ENCODE results near the gene RAB11FIP5. TPM values are rescaled to one million over a fixed set of nuclear protein-coding genes. Genes with fewer than 3 reads are reported as not detected.

RAB11FIP5 gene
- total and polyA plus RNA-seq, 7 experiments from 2014 or later: 5.6 to 13.2 (median 11.2) TPM

GRCh38 chr2:73105511-73105971, 7.2 kb downstream of the RAB11FIP5 start:
- no peaks in the 10 kb centered on the region for H3K27me3 Mint-ChIP-seq
- H3K36me3 ChIP-seq (ENCODE audit: control insufficient read depth in 2 of 3, insufficient read depth in 3 of 3, low read length in 3 of 3): peaks cover 0 to 4% (median 0%) of the 10 kb centered on the region in 3 experiments
- no peak overlapping the region for H3K27ac Mint-ChIP-seq
- no peak for DNase-seq
- H3K4me3 ChIP-seq (ENCODE audit: low read length): no peak overlapping the region
- H3K4me1 Mint-ChIP-seq: peaks cover 13 to 42% (median 14%) of the 10 kb centered on the region in 7 donors
- peaks cover 0 to 7% (median 0%) of the 10 kb centered on the region in 5 donors for H3K36me3 Mint-ChIP-seq
- CTCF ChIA-PET: interaction anchor here (1.4 kb wide), 1 partner anchor 20 kb away, joined by 7 read pairs; no protein-coding TSS in a partner anchor
- H3K27ac ChIP-seq (ENCODE audit: low read depth, low read length): no peak overlapping the region
- no peaks in the 10 kb centered on the region for H3K9me3 ChIP-seq (ENCODE audit: control insufficient read depth in 2 of 3, low read length in 3 of 3)
- no peak for ATAC-seq
- POLR2A ChIA-PET: no interaction called here
- H3K9me3 Mint-ChIP-seq: no peaks in the 10 kb centered on the region
- peak overlapping the region in 1 of 10 donors; percentile 34 for H3K4me3 Mint-ChIP-seq
- H3K4me1 ChIP-seq (ENCODE audit: control insufficient read depth in 2 of 2, insufficient read depth in 2 of 2, low read length in 2 of 2): no peaks in the 10 kb centered on the region
- no peaks in the 10 kb centered on the region for H3K27me3 ChIP-seq (ENCODE audit: control insufficient read depth in 2 of 2, insufficient read depth in 2 of 2, low read length in 2 of 2)
- intact Hi-C loops (cut with micrococcal nuclease): no loop called here

GRCh38 chr2:73104933-73105332, 7.8 kb downstream of the RAB11FIP5 start:
- no peak for ATAC-seq
- Mint-ChIP-seq H3K27me3 (no peaks in the 10 kb centered on the region), H3K4me1 (peaks cover 10 to 40% (median 11%) of the 10 kb centered on the region in 7 donors), H3K4me3 (no peak overlapping the region), H3K9me3 (no peaks in the 10 kb centered on the region), H3K36me3 (peaks cover 0 to 7% (median 0%) of the 10 kb centered on the region in 5 donors), H3K27ac (no peak overlapping the region)
- Histone ChIP-seq H3K4me3 (ENCODE audit: low read length) (no peak overlapping the region), H3K4me1 (ENCODE audit: control insufficient read depth in 2 of 2, insufficient read depth in 2 of 2, low read length in 2 of 2) (no peaks in the 10 kb centered on the region), H3K36me3 (ENCODE audit: control insufficient read depth in 2 of 3, insufficient read depth in 3 of 3, low read length in 3 of 3) (peaks cover 0 to 4% (median 0%) of the 10 kb centered on the region in 3 experiments), H3K27me3 (ENCODE audit: control insufficient read depth in 2 of 2, insufficient read depth in 2 of 2, low read length in 2 of 2) (no peaks in the 10 kb centered on the region), H3K27ac (ENCODE audit: low read depth, low read length) (no peak overlapping the region), H3K9me3 (ENCODE audit: control insufficient read depth in 2 of 3, low read length in 3 of 3) (no peaks in the 10 kb centered on the region)
- POLR2A ChIA-PET: no interaction called here
- intact Hi-C loops (cut with micrococcal nuclease): no loop called here
- DNase-seq: no peak
- CTCF ChIA-PET: no interaction called here

- H3K4me3 Mint-ChIP-seq: no peak overlapping the region
- H3K9me3 Mint-ChIP-seq: no peaks in the 10 kb centered on the region
- Histone ChIP-seq H3K4me1 (ENCODE audit: control insufficient read depth in 2 of 2, insufficient read depth in 2 of 2, low read length in 2 of 2) (no peaks in the 10 kb centered on the region), H3K4me3 (ENCODE audit: low read length) (no peak overlapping the region), H3K27ac (ENCODE audit: low read depth, low read length) (no peak overlapping the region), H3K9me3 (ENCODE audit: control insufficient read depth in 2 of 3, low read length in 3 of 3) (no peaks in the 10 kb centered on the region), H3K36me3 (ENCODE audit: control insufficient read depth in 2 of 3, insufficient read depth in 3 of 3, low read length in 3 of 3) (peaks cover 0 to 4% (median 0%) of the 10 kb centered on the region in 3 experiments), H3K27me3 (ENCODE audit: control insufficient read depth in 2 of 2, insufficient read depth in 2 of 2, low read length in 2 of 2) (no peaks in the 10 kb centered on the region)
- ChIA-PET POLR2A (no interaction called here), CTCF (no interaction called here)
- H3K4me1 Mint-ChIP-seq: peaks cover 2 to 31% (median 8%) of the 10 kb centered on the region in 7 donors
- DNase-seq (no peak), ATAC-seq (peak; percentile 13)
- H3K27ac Mint-ChIP-seq: peak overlapping the region in 2 of 9 donors; percentile 26 to 34
- no peaks in the 10 kb centered on the region for H3K27me3 Mint-ChIP-seq
- peaks cover 0 to 7% (median 0%) of the 10 kb centered on the region in 5 donors for H3K36me3 Mint-ChIP-seq
- intact Hi-C loops (cut with micrococcal nuclease): no loop called here
Measured at GRCh38 chr2:73103018-73103542, 9.7 kb downstream of the RAB11FIP5 start.

- Histone ChIP-seq H3K4me1 (ENCODE audit: control insufficient read depth in 2 of 2, insufficient read depth in 2 of 2, low read length in 2 of 2) (no peaks in the 10 kb centered on the region), H3K9me3 (ENCODE audit: control insufficient read depth in 2 of 3, low read length in 3 of 3) (no peaks in the 10 kb centered on the region), H3K36me3 (ENCODE audit: control insufficient read depth in 2 of 3, insufficient read depth in 3 of 3, low read length in 3 of 3) (peaks cover 0 to 4% (median 0%) of the 10 kb centered on the region in 3 experiments), H3K27ac (ENCODE audit: low read depth, low read length) (no peak overlapping the region), H3K4me3 (ENCODE audit: low read length) (no peak overlapping the region), H3K27me3 (ENCODE audit: control insufficient read depth in 2 of 2, insufficient read depth in 2 of 2, low read length in 2 of 2) (no peaks in the 10 kb centered on the region)
- H3K27me3 Mint-ChIP-seq: no peaks in the 10 kb centered on the region
- intact Hi-C loops (cut with micrococcal nuclease): no loop called here
- ChIA-PET CTCF (no interaction called here), POLR2A (no interaction called here)
- no peak overlapping the region for H3K4me3 Mint-ChIP-seq
- H3K9me3 Mint-ChIP-seq: no peaks in the 10 kb centered on the region
- H3K27ac Mint-ChIP-seq: no peak overlapping the region
- peaks cover 0 to 21% (median 4%) of the 10 kb centered on the region in 7 donors for H3K4me1 Mint-ChIP-seq
- peaks cover 0 to 7% (median 0%) of the 10 kb centered on the region in 5 donors for H3K36me3 Mint-ChIP-seq
- ATAC-seq (no peak), DNase-seq (no peak)
Measured at GRCh38 chr2:73101626-73102256, 11.0 kb downstream of the RAB11FIP5 start.

GRCh38 chr2:73100956-73101355, 11.8 kb downstream of the RAB11FIP5 start:
- Histone ChIP-seq H3K27ac (ENCODE audit: low read depth, low read length) (no peak overlapping the region), H3K9me3 (ENCODE audit: control insufficient read depth in 2 of 3, low read length in 3 of 3) (no peaks in the 10 kb centered on the region), H3K4me3 (ENCODE audit: low read length) (no peak overlapping the region), H3K36me3 (ENCODE audit: control insufficient read depth in 2 of 3, insufficient read depth in 3 of 3, low read length in 3 of 3) (peaks cover 0 to 4% (median 0%) of the 10 kb centered on the region in 3 experiments), H3K27me3 (ENCODE audit: control insufficient read depth in 2 of 2, insufficient read depth in 2 of 2, low read length in 2 of 2) (no peaks in the 10 kb centered on the region), H3K4me1 (ENCODE audit: control insufficient read depth in 2 of 2, insufficient read depth in 2 of 2, low read length in 2 of 2) (no peaks in the 10 kb centered on the region)
- intact Hi-C loops (cut with micrococcal nuclease): no loop called here
- Mint-ChIP-seq H3K36me3 (peaks cover 0 to 7% (median 0%) of the 10 kb centered on the region in 5 donors), H3K4me3 (no peak overlapping the region), H3K27ac (no peak overlapping the region), H3K4me1 (peaks cover 0 to 21% (median 4%) of the 10 kb centered on the region in 7 donors), H3K9me3 (no peaks in the 10 kb centered on the region), H3K27me3 (no peaks in the 10 kb centered on the region)
- DNase-seq: no peak
- ChIA-PET CTCF (interaction anchor here (1.4 kb wide), 1 partner anchor 16 kb away, joined by 4 read pairs; no protein-coding TSS in a partner anchor), POLR2A (no interaction called here)
- no peak for ATAC-seq

GRCh38 chr2:73099486-73099885, 13.3 kb downstream of the RAB11FIP5 start:
- H3K27ac ChIP-seq (ENCODE audit: low read depth, low read length): no peak overlapping the region
- ATAC-seq: no peak
- no peak for DNase-seq
- no peaks in the 10 kb centered on the region for H3K4me1 ChIP-seq (ENCODE audit: control insufficient read depth in 2 of 2, insufficient read depth in 2 of 2, low read length in 2 of 2)
- Mint-ChIP-seq H3K4me3 (no peak overlapping the region), H3K36me3 (peaks cover 0 to 4% (median 0%) of the 10 kb centered on the region in 5 donors), H3K4me1 (peaks cover 0 to 17% (median under 1%) of the 10 kb centered on the region in 7 donors), H3K27ac (no peak overlapping the region), H3K27me3 (no peaks in the 10 kb centered on the region), H3K9me3 (no peaks in the 10 kb centered on the region)
- no peaks in the 10 kb centered on the region for H3K36me3 ChIP-seq (ENCODE audit: control insufficient read depth in 2 of 3, insufficient read depth in 3 of 3, low read length in 3 of 3)
- H3K27me3 ChIP-seq (ENCODE audit: control insufficient read depth in 2 of 2, insufficient read depth in 2 of 2, low read length in 2 of 2): no peaks in the 10 kb centered on the region
- ChIA-PET CTCF (interaction anchor here (0.6 to 1.4 kb wide), 2 partner anchors 15 to 1487 kb away, joined by 4 read pairs; no protein-coding TSS in a partner anchor), POLR2A (no interaction called here)
- intact Hi-C loops (cut with micrococcal nuclease): no loop called here
- no peaks in the 10 kb centered on the region for H3K9me3 ChIP-seq (ENCODE audit: control insufficient read depth in 2 of 3, low read length in 3 of 3)
- no peak overlapping the region for H3K4me3 ChIP-seq (ENCODE audit: low read length)

Data from naive thymus-derived CD4-positive, alpha-beta T cell (primary cell).